Measurements from ENCODE around the gene KHDC1L.

- TF ChIP-seq EZH2 (IDR thresholded peaks at IDR 0.05): no peak
- no peak for TF ChIP-seq CTCF (IDR thresholded peaks at IDR 0.05)
- no peak for TF ChIP-seq EZH2phosphoT487 (IDR thresholded peaks at IDR 0.05)
Observed at GRCh38 chr6:73231986-73232391, 6.7 kb upstream of the KHDC1L start.
